Heart left ventricle (tissue), 16 donors: Measurements from ENCODE around the gene TALDO1. TPM values are rescaled to one million over a fixed set of nuclear protein-coding genes. Genes with fewer than 3 reads are reported as not detected.

Source experiments
- ATAC-seq, 4 donors: fragments of 200-7000 bp; cut with Tn5 transposase; one replicate each; pipeline ENCODE4 v1.9.1; 2020 to 2022; ENCODE audit warnings: moderate library complexity in 4 of 4, mild to moderate bottlenecking in 3 of 4, moderate number of reproducible peaks in 1 of 4
- DNase-seq, 5 donors: peaks; one replicate each; pipeline ENCODE4 v3.0.0-alpha.2; 2020
- H3K27ac ChIP-seq, 12 donors: fragments of 200-600 bp; sonication (generic) in 4 of 12; one replicate each; pipeline versions ENCODE4 v1.5.0 to v1.8.0; 2016 to 2022; ENCODE audit warnings: mild to moderate bottlenecking in 2 of 12
- H3K27me3 ChIP-seq, 9 donors: fragments of 200-600 bp; sonication (generic) in 2 of 9; one replicate each; pipeline versions ENCODE4 v1.5.1 to v1.8.0; 2016 to 2022; ENCODE audit warnings: mild to moderate bottlenecking in 3 of 9
- H3K36me3 ChIP-seq, 9 donors: fragments of 200-600 bp; sonication (generic) in 2 of 9; one replicate each; pipeline versions ENCODE4 v1.5.0 to v1.8.0; 2018 to 2022; ENCODE audit warnings: mild to moderate bottlenecking in 2 of 9
- H3K4me1 ChIP-seq, 12 donors: fragments of 200-600 bp; sonication (generic) in 4 of 12; one replicate each; pipeline versions ENCODE4 v1.5.0 to v1.8.0; 2016 to 2022; ENCODE audit warnings: mild to moderate bottlenecking in 3 of 12
- H3K4me3 ChIP-seq, 12 donors: fragments of 200-600 bp; sonication (generic) in 4 of 12; one replicate each; pipeline versions ENCODE4 v1.5.0 to v1.8.0; 2017 to 2022; ENCODE audit warnings: mild to moderate bottlenecking in 9 of 12, moderate library complexity in 4 of 12
- H3K9me3 ChIP-seq, 12 donors: fragments of 200-600 bp; sonication (generic) in 4 of 12; one replicate each; pipeline versions ENCODE4 v1.5.0 to v1.8.0; 2016 to 2022; ENCODE audit warnings: mild to moderate bottlenecking in 1 of 12
- CTCF ChIP-seq, 12 donors: fragments of 200-600 bp; sonication (generic) in 4 of 12; IDR thresholded peaks; one replicate each; pipeline versions ENCODE4 v1.5.0 to v1.8.0; 2018 to 2022; ENCODE audit warnings: antibody characterized with exemption in 12 of 12, mild to moderate bottlenecking in 5 of 12
- POLR2A ChIP-seq, 2 donors: fragments of 450-650 bp; IDR thresholded peaks; one replicate each; pipeline ENCODE4 v1.6.1; 2017; ENCODE audit warnings: antibody characterized with exemption in 2 of 2, mild to moderate bottlenecking in 2 of 2, moderate library complexity in 2 of 2
- WGBS, 4 donors: extraction: QIAGEN DNeasy Blood & Tissue Kit in 2 of 4; methylation state at CpG; one replicate each; pipeline versions ENCODE4 v1.1.5 to v1.1.7; 2013 to 2018; 5-methylcytosine and 5-hydroxymethylcytosine counted together
- intact Hi-C, 10 donors: fragments of 100-400 bp; cut with DNase I; formaldehyde crosslinking; loops; one replicate each; pipeline versions ENCODE4 v1.11.1 to v1.14.2; 2022
- polyA plus RNA-seq, 2 donors: library from polyadenylated mRNA; stranded (reverse); fragments of 200-250 nt; gene quantifications; one replicate each; pipeline ENCODE4 v1.2.3, GENCODE V29; 2013
- total RNA-seq, 9 donors: library from RNA; depleted of rRNA in 2 of 9; stranded (reverse); fragments of >200 nt in 2 of 9; fragmentation: NEBNext Ultra II Directional in 3 of 9; extraction: Animal tissue kit (Norgen Biotek cat#: 25700) in 3 of 9; gene quantifications; one replicate each; pipeline versions ENCODE4 v1.1.0 to v1.2.4, GENCODE V29; 2016 to 2023
- donor health status: ischemic (EF 13 %, LVEDD 7.1; RV severe dilation, severe dysfunction).
- donor health status: healthy with polysubstance abuse.
- donor health status: DM: no; HTN: yes; CAD: no.
- donor health status: DM: no; HTN: no; CAD: no.
- donor health status: ischemic (EF 25% LVEDD 6.9; RV normal size, moderate dysfunction).
- donor health status: ischemic (EF 25% LVEDD 5.7; RV mildly dilated, moderate dysfunction).
- donor health status: healthy.
- donor health status: DM: yes; HTN: yes; CAD: no.
- donor health status: ischemic (EF 35%, LVEDD 5.7; RV mildly dilated, moderate dysfunction).
- donor health status: nonischemic (EF 11% LVEDD 7.7; RV severe dilation, severe dysfunction).
- donor health status: DM: yes; HTN: yes; CAD: no.
- donor health status: PGD.
- donor health status: ischemic (EF 29% LVEDD 5.4; RV normal size, mild dysfunction).
- donor health status: nonischemic (EF 23%, LVEDD 6.1; RV moderate dilation, normal function).

Gene TALDO1
- total and polyA plus RNA-seq, 11 donors = 66.9 to 145 (median 105) TPM

GRCh38 chr11:771617-772204 lies 24.4 kb downstream of the TALDO1 start:
- H3K27me3 ChIP-seq = no peaks in the 10 kb centered on the region
- H3K4me3 ChIP-seq = no peak overlapping the region
- H3K4me1 ChIP-seq = peaks cover 0 to 30% (median 18%) of the 10 kb centered on the region in 12 donors
- no peaks in the 10 kb centered on the region for H3K9me3 ChIP-seq
- intact Hi-C loops = no loop called here
- H3K36me3 ChIP-seq = peaks cover 0 to 65% (median 48%) of the 10 kb centered on the region in 9 donors
- 80 to 89% (median 83%) methylated on average over 11 to 15 of the region's 15 CpGs for WGBS, 4 donors
- no peak for ATAC-seq
- peak in 1 of 5 donors; percentile 17 for DNase-seq
- no peak for TF ChIP-seq POLR2A (IDR thresholded peaks at IDR 0.05)
- TF ChIP-seq CTCF (IDR thresholded peaks at IDR 0.05) = no peak
- no peak overlapping the region for H3K27ac ChIP-seq

GRCh38 chr11:772429-773390 lies 25.4 kb downstream of the TALDO1 start:
- 74 to 84% (median 84%) methylated on average over 19 to 34 of the region's 34 CpGs for WGBS, 4 donors
- no peak for TF ChIP-seq POLR2A (IDR thresholded peaks at IDR 0.05)
- TF ChIP-seq CTCF (IDR thresholded peaks at IDR 0.05) = no peak
- Histone ChIP-seq H3K27me3 (no peaks in the 10 kb centered on the region), H3K4me3 (no peak overlapping the region), H3K4me1 (peaks cover 0 to 32% (median 19%) of the 10 kb centered on the region in 12 donors), H3K36me3 (peaks cover 0 to 58% (median 39%) of the 10 kb centered on the region in 9 donors), H3K27ac (no peak overlapping the region), H3K9me3 (no peaks in the 10 kb centered on the region)
- DNase-seq (no peak), ATAC-seq (no peak)
- intact Hi-C loops = no loop called here

- Histone ChIP-seq H3K9me3 (no peaks in the 10 kb centered on the region), H3K27ac (no peak overlapping the region), H3K4me3 (no peak overlapping the region), H3K36me3 (peaks cover 0 to 58% (median 39%) of the 10 kb centered on the region in 9 donors), H3K4me1 (peaks cover 0 to 38% (median 25%) of the 10 kb centered on the region in 12 donors), H3K27me3 (no peaks in the 10 kb centered on the region)
- TF ChIP-seq CTCF (IDR thresholded peaks at IDR 0.05) = no peak
- TF ChIP-seq POLR2A (IDR thresholded peaks at IDR 0.05) = no peak
- ATAC-seq (no peak), DNase-seq (peak in 1 of 5 donors; percentile 17)
- intact Hi-C loops = no loop called here
- WGBS, 4 donors = 81 to 91% (median 86%) methylated on average over 3 to 5 of the region's 5 CpGs
These were observed 26.2 kb downstream of the TALDO1 start for GRCh38 chr11:773425-773824.

- DNase-seq (no peak), ATAC-seq (no peak)
- H3K4me3 ChIP-seq = no peak overlapping the region
- no peak for TF ChIP-seq POLR2A (IDR thresholded peaks at IDR 0.05)
- TF ChIP-seq CTCF (IDR thresholded peaks at IDR 0.05) = no peak
- no peaks in the 10 kb centered on the region for H3K9me3 ChIP-seq
- H3K27me3 ChIP-seq = no peaks in the 10 kb centered on the region
- intact Hi-C loops = no loop called here
- peaks cover 0 to 56% (median 36%) of the 10 kb centered on the region in 9 donors for H3K36me3 ChIP-seq
- 79 to 93% (median 88%) methylated on average over 2 to 9 of the region's 9 CpGs for WGBS, 4 donors
- no peak overlapping the region for H3K27ac ChIP-seq
- peaks cover 0 to 42% (median 27%) of the 10 kb centered on the region in 12 donors for H3K4me1 ChIP-seq
These were observed 26.6 kb downstream of the TALDO1 start for GRCh38 chr11:773830-774229.
